ENCODE results near the gene LRRC49.
"Not testable (repeated sequence)": the region's sequence is repeated elsewhere in the genome, so short reads cannot be mapped to it uniquely, and the experiment has no call there.

LRRC49 gene

GRCh38 chr15:70857562-70858285 lies 34.9 kb upstream of the LRRC49 start (continued):
- TF ChIP-seq, protein P1, sequence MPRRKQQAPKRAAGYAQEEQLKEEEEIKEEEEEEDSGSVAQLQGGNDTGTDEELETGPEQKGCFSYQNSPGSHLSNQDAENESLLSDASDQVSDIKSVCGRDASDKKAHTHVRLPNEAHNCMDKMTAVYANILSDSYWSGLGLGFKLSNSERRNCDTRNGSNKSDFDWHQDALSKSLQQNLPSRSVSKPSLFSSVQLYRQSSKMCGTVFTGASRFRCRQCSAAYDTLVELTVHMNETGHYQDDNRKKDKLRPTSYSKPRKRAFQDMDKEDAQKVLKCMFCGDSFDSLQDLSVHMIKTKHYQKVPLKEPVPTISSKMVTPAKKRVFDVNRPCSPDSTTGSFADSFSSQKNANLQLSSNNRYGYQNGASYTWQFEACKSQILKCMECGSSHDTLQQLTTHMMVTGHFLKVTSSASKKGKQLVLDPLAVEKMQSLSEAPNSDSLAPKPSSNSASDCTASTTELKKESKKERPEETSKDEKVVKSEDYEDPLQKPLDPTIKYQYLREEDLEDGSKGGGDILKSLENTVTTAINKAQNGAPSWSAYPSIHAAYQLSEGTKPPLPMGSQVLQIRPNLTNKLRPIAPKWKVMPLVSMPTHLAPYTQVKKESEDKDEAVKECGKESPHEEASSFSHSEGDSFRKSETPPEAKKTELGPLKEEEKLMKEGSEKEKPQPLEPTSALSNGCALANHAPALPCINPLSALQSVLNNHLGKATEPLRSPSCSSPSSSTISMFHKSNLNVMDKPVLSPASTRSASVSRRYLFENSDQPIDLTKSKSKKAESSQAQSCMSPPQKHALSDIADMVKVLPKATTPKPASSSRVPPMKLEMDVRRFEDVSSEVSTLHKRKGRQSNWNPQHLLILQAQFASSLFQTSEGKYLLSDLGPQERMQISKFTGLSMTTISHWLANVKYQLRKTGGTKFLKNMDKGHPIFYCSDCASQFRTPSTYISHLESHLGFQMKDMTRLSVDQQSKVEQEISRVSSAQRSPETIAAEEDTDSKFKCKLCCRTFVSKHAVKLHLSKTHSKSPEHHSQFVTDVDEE (CRISPR knock-in tag; IDR thresholded peaks at IDR 0.05), result no peak
- no peak for TF ChIP-seq RARB (CRISPR knock-in tag; IDR thresholded peaks at IDR 0.05)

- ATAC-seq, result not testable (repeated sequence)
Observed at GRCh38 chr15:70858614-70859321, 33.9 kb upstream of the LRRC49 start.

- no peak for ATAC-seq
- no peak for TF ChIP-seq TOX (CRISPR knock-in tag; IDR thresholded peaks at IDR 0.05; ENCODE audit: borderline replicate concordance)
Observed at GRCh38 chr15:70859322-70859908, 33.2 kb upstream of the LRRC49 start.

- TF ChIP-seq, protein P2, sequence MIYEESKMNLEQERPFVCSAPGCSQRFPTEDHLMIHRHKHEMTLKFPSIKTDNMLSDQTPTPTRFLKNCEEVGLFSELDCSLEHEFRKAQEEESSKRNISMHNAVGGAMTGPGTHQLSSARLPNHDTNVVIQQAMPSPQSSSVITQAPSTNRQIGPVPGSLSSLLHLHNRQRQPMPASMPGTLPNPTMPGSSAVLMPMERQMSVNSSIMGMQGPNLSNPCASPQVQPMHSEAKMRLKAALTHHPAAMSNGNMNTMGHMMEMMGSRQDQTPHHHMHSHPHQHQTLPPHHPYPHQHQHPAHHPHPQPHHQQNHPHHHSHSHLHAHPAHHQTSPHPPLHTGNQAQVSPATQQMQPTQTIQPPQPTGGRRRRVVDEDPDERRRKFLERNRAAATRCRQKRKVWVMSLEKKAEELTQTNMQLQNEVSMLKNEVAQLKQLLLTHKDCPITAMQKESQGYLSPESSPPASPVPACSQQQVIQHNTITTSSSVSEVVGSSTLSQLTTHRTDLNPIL (CRISPR knock-in tag; IDR thresholded peaks at IDR 0.05; ENCODE audit: low read depth), result no peak
- TF ChIP-seq ZNF565 (CRISPR knock-in tag; conservative IDR thresholded peaks at IDR 0.05; ENCODE audit: low read depth) (no peak), GLIS3 (CRISPR knock-in tag; IDR thresholded peaks at IDR 0.05) (no peak)
- TF ChIP-seq, protein P3, sequence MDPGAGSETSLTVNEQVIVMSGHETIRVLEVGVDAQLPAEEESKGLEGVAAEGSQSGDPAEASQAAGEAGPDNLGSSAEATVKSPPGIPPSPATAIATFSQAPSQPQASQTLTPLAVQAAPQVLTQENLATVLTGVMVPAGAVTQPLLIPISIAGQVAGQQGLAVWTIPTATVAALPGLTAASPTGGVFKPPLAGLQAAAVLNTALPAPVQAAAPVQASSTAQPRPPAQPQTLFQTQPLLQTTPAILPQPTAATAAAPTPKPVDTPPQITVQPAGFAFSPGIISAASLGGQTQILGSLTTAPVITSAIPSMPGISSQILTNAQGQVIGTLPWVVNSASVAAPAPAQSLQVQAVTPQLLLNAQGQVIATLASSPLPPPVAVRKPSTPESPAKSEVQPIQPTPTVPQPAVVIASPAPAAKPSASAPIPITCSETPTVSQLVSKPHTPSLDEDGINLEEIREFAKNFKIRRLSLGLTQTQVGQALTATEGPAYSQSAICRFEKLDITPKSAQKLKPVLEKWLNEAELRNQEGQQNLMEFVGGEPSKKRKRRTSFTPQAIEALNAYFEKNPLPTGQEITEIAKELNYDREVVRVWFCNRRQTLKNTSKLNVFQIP (CRISPR knock-in tag; IDR thresholded peaks at IDR 0.05; ENCODE audit: borderline replicate concordance, low read depth), result no peak
- ATAC-seq, result no peak
Observed at GRCh38 chr15:70859998-70860397, 32.6 kb upstream of the LRRC49 start.

DNA sequence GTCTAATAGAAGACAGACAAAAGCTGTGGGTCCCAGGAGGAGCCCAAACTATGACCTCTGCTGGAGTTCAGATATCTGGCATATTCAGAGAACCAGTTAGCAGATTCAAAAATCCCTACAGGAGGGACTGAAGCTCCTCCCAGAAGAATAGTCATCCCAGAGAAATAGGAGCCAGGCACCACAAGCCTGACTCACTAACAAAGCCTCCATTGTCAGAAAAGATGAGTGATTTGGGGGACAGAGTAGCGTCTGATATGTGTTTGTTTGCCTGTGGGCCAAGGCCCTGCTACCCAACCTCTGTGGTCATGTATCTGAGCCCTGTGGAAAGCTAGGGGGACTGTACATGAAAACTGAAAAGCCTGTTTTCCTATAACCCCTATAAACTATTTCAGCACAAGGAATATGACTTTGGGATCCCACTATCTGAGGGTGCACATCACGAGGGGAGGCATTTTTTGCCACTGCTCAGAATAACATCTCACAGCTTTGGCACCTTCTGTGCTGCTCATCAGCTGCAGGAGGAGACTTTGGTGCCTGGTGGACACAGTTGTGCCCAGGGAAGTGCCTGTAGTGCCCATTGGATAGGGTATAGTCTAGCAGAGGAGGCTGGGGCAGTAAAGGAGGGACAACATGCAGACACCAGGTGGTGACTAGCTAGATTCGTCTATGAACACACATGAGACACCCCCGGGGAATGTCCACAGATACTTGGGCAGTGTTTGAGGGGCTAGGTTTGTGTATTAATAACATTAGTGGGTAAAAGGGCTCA lies 29.0 kb upstream of the LRRC49 start:
- 0 out of 2 replicates have a peak, but pooled peaks have one; percentile 21 for TF ChIP-seq SNAI2 (CRISPR knock-in tag; IDR thresholded peaks at IDR 0.05)
- TF ChIP-seq ZC3H10 (CRISPR knock-in tag; IDR thresholded peaks at IDR 0.05), result no peak
- peak; percentile 18; the same call in 1 of the 2 replicates for TF ChIP-seq ISL1 (CRISPR knock-in tag; IDR thresholded peaks at IDR 0.05)
- TF ChIP-seq ZFP30 (CRISPR knock-in tag; IDR thresholded peaks at IDR 0.05), result no peak
- TF ChIP-seq ZNF70 (CRISPR knock-in tag; IDR thresholded peaks at IDR 0.05), result no peak
- ATAC-seq, result peak; percentile 91

DNA sequence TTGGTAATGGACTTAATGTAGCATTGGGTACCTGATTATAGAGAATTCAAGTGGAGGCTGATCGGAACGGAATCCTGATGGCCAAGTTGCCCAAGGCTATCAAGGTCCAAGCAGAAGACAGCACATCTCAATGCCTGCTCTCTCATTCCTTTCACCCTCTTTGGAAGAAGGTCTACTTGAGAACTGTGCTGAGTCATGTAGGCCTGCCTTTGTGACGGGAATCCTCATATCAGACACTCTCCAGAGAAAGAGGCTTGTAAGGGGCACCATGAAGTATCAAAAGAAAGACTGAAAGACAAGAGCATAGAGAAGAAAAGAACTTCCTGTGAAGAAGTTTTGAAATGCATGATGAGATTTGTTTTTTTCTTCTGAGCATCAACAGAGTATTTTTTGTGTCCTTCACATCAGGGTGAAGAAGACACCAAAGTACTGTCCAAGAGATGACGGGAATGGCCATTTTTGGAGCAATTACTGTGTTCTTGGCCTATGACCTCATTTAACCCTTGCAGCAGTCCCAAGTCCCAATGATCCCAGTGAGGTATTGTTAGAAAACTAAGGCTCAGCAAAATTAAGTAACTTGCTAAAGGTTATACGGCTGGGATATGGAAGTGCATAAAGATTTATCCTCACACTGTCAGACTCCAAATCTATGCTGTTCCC lies 25.5 kb upstream of the LRRC49 start:
- TF ChIP-seq, protein P3 (CRISPR knock-in tag; IDR thresholded peaks at IDR 0.05; ENCODE audit: borderline replicate concordance, low read depth), result no peak
- TF ChIP-seq ISL1 (CRISPR knock-in tag; IDR thresholded peaks at IDR 0.05), result 0 out of 2 replicates have a peak, but pooled peaks have one; percentile 7
- ATAC-seq, result no peak
